Endodermal cell (in vitro differentiated cells): Measurements from ENCODE around the gene SOCS3. TPM values are rescaled to one million over a fixed set of nuclear protein-coding genes. Genes with fewer than 3 reads are reported as not detected.
A peak's percentile ranks its signal among the peaks of the same experiment; 100 is the strongest.

Experiments used
- DNase-seq: peaks from one replicate; pipeline ENCODE4 v3.0.0-alpha.2; 2017
- H3K27ac ChIP-seq: 2 replicates; pipeline ENCODE4 v1.5.1; 2013; ENCODE audit warnings: mild to moderate bottlenecking, low read depth, low read length, moderate library complexity
- H3K27me3 ChIP-seq: 2 replicates; pipeline ENCODE4 v1.6.1; 2013; ENCODE audit warnings: mild to moderate bottlenecking, low read length, moderate library complexity; ENCODE audit not compliant: insufficient read depth, control insufficient read depth, poor library complexity, severe bottlenecking
- H3K36me3 ChIP-seq: 2 replicates; pipeline ENCODE4 v1.7.0; 2013; ENCODE audit warnings: mild to moderate bottlenecking, low read length, moderate library complexity; ENCODE audit not compliant: control insufficient read depth, insufficient read depth
- H3K4me1 ChIP-seq: one replicate; pipeline ENCODE4 v1.7.0; 2013; ENCODE audit warnings: low read length; ENCODE audit not compliant: control insufficient read depth, insufficient read depth
- H3K4me3 ChIP-seq: 2 replicates; pipeline ENCODE4 v1.5.1; 2013; ENCODE audit warnings: mild to moderate bottlenecking, low read length, moderate library complexity
- H3K9ac ChIP-seq: 2 replicates; pipeline ENCODE4 v1.6.1; 2013; ENCODE audit warnings: mild to moderate bottlenecking, low read length, moderate library complexity; ENCODE audit not compliant: poor library complexity, severe bottlenecking; ENCODE audit errors: extremely low read depth
- H3K9me3 ChIP-seq: 2 replicates; pipeline ENCODE4 v1.6.1; 2013; ENCODE audit warnings: mild to moderate bottlenecking, low read length, moderate library complexity; ENCODE audit not compliant: control insufficient read depth
- H3K27ac Mint-ChIP-seq: 2 replicates; pipeline ENCODE4 v1.8.0; 2020; ENCODE audit warnings: mixed read lengths
- H3K27me3 Mint-ChIP-seq: 2 replicates; pipeline ENCODE4 v1.8.0; 2021; ENCODE audit warnings: mild to moderate bottlenecking, mixed read lengths; ENCODE audit not compliant: insufficient read depth
- H3K36me3 Mint-ChIP-seq: 2 replicates; pipeline ENCODE4 v1.8.0; 2020; ENCODE audit warnings: low read depth, mixed read lengths
- H3K4me1 Mint-ChIP-seq: 2 replicates; pipeline ENCODE4 v1.8.0; 2020; ENCODE audit warnings: mixed read lengths
- H3K4me3 Mint-ChIP-seq: 2 replicates; pipeline ENCODE4 v1.8.0; 2020; ENCODE audit warnings: mild to moderate bottlenecking, moderate library complexity, mixed read lengths
- H3K9me3 Mint-ChIP-seq: 2 replicates; pipeline ENCODE4 v1.8.0; 2020; ENCODE audit warnings: mild to moderate bottlenecking, mixed read lengths
- CTCF ChIP-seq: fragments of 200-600 bp; sonication (generic); conservative IDR thresholded peaks from 2 replicates; pipeline ENCODE4 v1.5.0; 2021; ENCODE audit warnings: antibody characterized with exemption, mild to moderate bottlenecking
- WGBS, 2 experiments: methylation state at CpG; one replicate each; pipeline versions ENCODE4 v1.1.5 to v1.1.7; 2013; ENCODE audit warnings: missing lambda C conversion rate in 2 of 2, mixed read lengths in 1 of 2; ENCODE audit not compliant: insufficient coverage in 1 of 2, insufficient read length in 1 of 2; 5-methylcytosine and 5-hydroxymethylcytosine counted together
- total RNA-seq, 2 donors: library from RNA; stranded (reverse); fragmentation: NEBNext Ultra II Directional in 1 of 2; extraction: Animal tissue kit (Norgen Biotek cat#: 25700) in 1 of 2; gene quantifications; 2 replicates in 1 of 2; 3 replicates in 1 of 2; pipeline ENCODE4 v1.2.1, GENCODE V29; 2021

SOCS3 gene
- total RNA-seq, 2 donors from 2014 or later, result 54.2 to 75.3 TPM

- H3K27ac Mint-ChIP-seq, result no peak overlapping the region
- no peak overlapping the region for H3K9ac ChIP-seq
Observed at GRCh38 chr17:78329263-78330059, 30.4 kb downstream of the SOCS3 start.

GRCh38 chr17:78327880-78328279 lies 32.0 kb downstream of the SOCS3 start:
- Histone ChIP-seq H3K9me3 (no peaks in the 10 kb centered on the region), H3K27me3 (no peaks in the 10 kb centered on the region), H3K4me1 (peaks cover 3% of the 10 kb centered on the region), H3K36me3 (no peaks in the 10 kb centered on the region), H3K27ac (no peak overlapping the region), H3K4me3 (no peak overlapping the region), H3K9ac (no peak overlapping the region)
- Mint-ChIP-seq H3K9me3 (no peaks in the 10 kb centered on the region), H3K27me3 (no peaks in the 10 kb centered on the region), H3K36me3 (peaks cover 2% of the 10 kb centered on the region), H3K27ac (no peak overlapping the region), H3K4me1 (peaks cover 20% of the 10 kb centered on the region), H3K4me3 (no peak overlapping the region)
- no peak for DNase-seq
- TF ChIP-seq CTCF, result no peak
- 90 to 96% methylated on average over 3 to 5 of the region's 5 CpGs for WGBS, 2 experiments

More at GRCh38 chr17:78329263-78330059, 30.4 kb downstream of the SOCS3 start:
- no peaks in the 10 kb centered on the region for H3K27me3 ChIP-seq
- 88 to 89% methylated on average over 9 to 15 of the region's 16 CpGs for WGBS, 2 experiments
- H3K36me3 ChIP-seq, result no peaks in the 10 kb centered on the region
- no peak for TF ChIP-seq CTCF
- peaks cover 2% of the 10 kb centered on the region for H3K36me3 Mint-ChIP-seq
- no peaks in the 10 kb centered on the region for H3K9me3 Mint-ChIP-seq
- H3K27me3 Mint-ChIP-seq, result no peaks in the 10 kb centered on the region
- no peaks in the 10 kb centered on the region for H3K9me3 ChIP-seq
- peaks cover 18% of the 10 kb centered on the region for H3K4me1 Mint-ChIP-seq
- no peak overlapping the region for H3K4me3 ChIP-seq
- DNase-seq, result no peak
- H3K27ac ChIP-seq, result no peak overlapping the region
- peaks cover 3% of the 10 kb centered on the region for H3K4me1 ChIP-seq
- H3K4me3 Mint-ChIP-seq, result no peak overlapping the region

- Histone ChIP-seq H3K9me3 (no peaks in the 10 kb centered on the region), H3K27ac (peak overlapping the region; percentile 88), H3K4me1 (peaks cover 3% of the 10 kb centered on the region), H3K36me3 (no peaks in the 10 kb centered on the region), H3K27me3 (no peaks in the 10 kb centered on the region), H3K9ac (no peak overlapping the region), H3K4me3 (no peak overlapping the region)
- Mint-ChIP-seq H3K27me3 (no peaks in the 10 kb centered on the region), H3K27ac (peak overlapping the region; percentile 72), H3K4me3 (no peak overlapping the region), H3K4me1 (peaks cover 12% of the 10 kb centered on the region), H3K36me3 (peaks cover 2% of the 10 kb centered on the region), H3K9me3 (no peaks in the 10 kb centered on the region)
- DNase-seq, result peak; percentile 78
- 61 to 72% methylated on average over 11 to 20 of the region's 20 CpGs for WGBS, 2 experiments
- no peak for TF ChIP-seq CTCF
Observed at GRCh38 chr17:78325076-78325687, 34.7 kb downstream of the SOCS3 start.
